IMR-90 (cell line): ENCODE results near the gene RAB9A. TPM values are rescaled to one million over a fixed set of nuclear protein-coding genes. Genes with fewer than 3 reads are reported as not detected.

Experiments used
- ATAC-seq: fragments of 200-7000 bp; cut with Tn5 transposase; 2 replicates; pipeline ENCODE4 v1.9.1; 2020; ENCODE audit warnings: low read depth, mild to moderate bottlenecking, moderate library complexity
- BruUV-seq: library from RNA; stranded (reverse); fragments of 400-500 nt; replicated peaks from 2 replicates; lab custom pipeline; 2021; lab: Mats Ljungman, UMichigan
- CTCF ChIA-PET: fragments of 300-600 bp; formaldehyde crosslinking; extraction: SDS; loops from one replicate; lab custom pipeline; 2021; ENCODE audit warnings: antibody characterized with exemption; lab: Yijun Ruan, JAX
- POLR2A ChIA-PET: fragments of 300-600 bp; sonication (Branson Sonifier 250); formaldehyde crosslinking; loops from one replicate; lab custom pipeline; 2022; ENCODE audit warnings: antibody characterized with exemption; ENCODE audit not compliant: unreplicated experiment; lab: Charles Lee
- DNase-seq: peaks from one replicate; pipeline ENCODE4 v3.0.0; 2013
- H2AFZ ChIP-seq: replicated peaks from 2 replicates; pipeline ENCODE3; 2013; ENCODE audit warnings: low read length, mild to moderate bottlenecking; ENCODE audit not compliant: poor library complexity
- H2AK5ac ChIP-seq: 2 replicates; pipeline ENCODE4 v1.6.1; 2013; ENCODE audit warnings: low read depth, low read length, inconsistent platforms
- H2AK9ac ChIP-seq: replicated peaks from 2 replicates; pipeline ENCODE3; 2013; ENCODE audit warnings: mild to moderate bottlenecking, low read depth, low read length, moderate library complexity; ENCODE audit not compliant: poor library complexity
- H2BK120ac ChIP-seq: 2 replicates; pipeline ENCODE4 v1.6.1; 2013; ENCODE audit warnings: low read depth, low read length, inconsistent platforms
- H2BK15ac ChIP-seq: 3 replicates; pipeline ENCODE4 v1.6.1; 2013; ENCODE audit warnings: low read depth, low read length, inconsistent platforms
- H2BK20ac ChIP-seq: 2 replicates; pipeline ENCODE4 v1.6.1; 2013; ENCODE audit warnings: low read depth, mild to moderate bottlenecking, inconsistent platforms, low read length, moderate library complexity
- H2BK5ac ChIP-seq: 2 replicates; pipeline ENCODE4 v1.6.1; 2013; ENCODE audit warnings: mild to moderate bottlenecking, low read depth, low read length, inconsistent platforms; ENCODE audit not compliant: poor library complexity, severe bottlenecking
- H3K14ac ChIP-seq: replicated peaks from 2 replicates; pipeline ENCODE4 v1.6.1; 2013; ENCODE audit warnings: low read depth, low read length, inconsistent platforms
- H3K18ac ChIP-seq: 2 replicates; pipeline ENCODE4 v1.6.1; 2013; ENCODE audit warnings: low read depth, low read length, control low read depth
- H3K23ac ChIP-seq: 2 replicates; pipeline ENCODE4 v1.6.1; 2013; ENCODE audit warnings: low read depth, low read length, inconsistent platforms
- H3K27ac ChIP-seq: 2 replicates; pipeline ENCODE4 v1.5.1; 2013; ENCODE audit warnings: mild to moderate bottlenecking, control low read depth, low read length; ENCODE audit not compliant: insufficient read depth
- H3K27me3 ChIP-seq: 2 replicates; pipeline ENCODE4 v1.6.1; 2013; ENCODE audit warnings: low read length; ENCODE audit not compliant: control insufficient read depth, insufficient read depth
- H3K36me3 ChIP-seq: 2 replicates; pipeline ENCODE4 v1.6.1; 2013; ENCODE audit warnings: low read length, mixed read lengths; ENCODE audit not compliant: control insufficient read depth, insufficient read depth
- H3K4ac ChIP-seq: 2 replicates; pipeline ENCODE4 v1.6.1; 2013; ENCODE audit warnings: low read depth, low read length, inconsistent platforms
- H3K4me1 ChIP-seq: 2 replicates; pipeline ENCODE4 v1.6.1; 2013; ENCODE audit warnings: low read length, mixed read lengths; ENCODE audit not compliant: control insufficient read depth, insufficient read depth
- H3K4me2 ChIP-seq: 2 replicates; pipeline ENCODE4 v1.6.1; 2013; ENCODE audit warnings: low read depth, mild to moderate bottlenecking, control low read depth, low read length, moderate library complexity
- H3K4me3 ChIP-seq: 2 replicates; pipeline ENCODE4 v1.5.1; 2013; ENCODE audit warnings: low read depth, mild to moderate bottlenecking, control low read depth, low read length, moderate library complexity; ENCODE audit not compliant: insufficient read depth
- H3K56ac ChIP-seq: 2 replicates; pipeline ENCODE4 v1.6.1; 2013; ENCODE audit warnings: low read length, inconsistent platforms; ENCODE audit not compliant: insufficient read depth; ENCODE audit errors: extremely low read depth
- H3K79me1 ChIP-seq, 2 experiments: 2 replicates each; pipeline ENCODE4 v1.6.1; 2013; ENCODE audit warnings: low read length in 2 of 2, inconsistent platforms in 1 of 2, low read depth in 1 of 2
- H3K9ac ChIP-seq: 2 replicates; pipeline ENCODE4 v1.6.1; 2013; ENCODE audit warnings: low read depth, low read length, control low read depth
- H3K9me1 ChIP-seq: 2 replicates; pipeline ENCODE4 v1.6.1; 2013; ENCODE audit warnings: low read length, inconsistent platforms; ENCODE audit not compliant: insufficient read depth
- H3K9me3 ChIP-seq: 2 replicates; pipeline ENCODE4 v1.6.1; 2013; ENCODE audit warnings: low read length; ENCODE audit not compliant: control insufficient read depth, insufficient read depth
- H4K20me1 ChIP-seq: 2 replicates; pipeline ENCODE4 v1.6.1; 2013; ENCODE audit warnings: low read length, inconsistent platforms; ENCODE audit not compliant: insufficient read depth
- H4K5ac ChIP-seq: 2 replicates; pipeline ENCODE4 v1.6.1; 2013; ENCODE audit warnings: mild to moderate bottlenecking, low read depth, low read length, control low read depth
- H4K8ac ChIP-seq, 2 experiments: 2 replicates each; pipeline ENCODE4 v1.6.1; 2013; ENCODE audit warnings: low read depth in 2 of 2, low read length in 2 of 2, control low read depth in 1 of 2, inconsistent platforms in 1 of 2
- H4K91ac ChIP-seq: 2 replicates; pipeline ENCODE4 v1.6.1; 2013; ENCODE audit warnings: low read depth, low read length, inconsistent platforms; ENCODE audit not compliant: insufficient read depth
- BHLHE40 ChIP-seq: fragments of 150-350 bp; IDR thresholded peaks from 2 replicates; pipeline ENCODE4 v1.6.1; 2016; ENCODE audit warnings: mild to moderate bottlenecking, low read depth, low read length
- CEBPB ChIP-seq: IDR thresholded peaks from 2 replicates; pipeline ENCODE4 v1.6.1; 2012; ENCODE audit warnings: low read depth, low read length, improper control_type of control experiment
- FOS ChIP-seq: fragments of 150-350 bp; IDR thresholded peaks from 2 replicates; pipeline ENCODE4 v1.6.1; 2016; ENCODE audit warnings: low read depth, low read length
- MAFK ChIP-seq: IDR thresholded peaks from 2 replicates; pipeline ENCODE4 v1.6.1; 2012; ENCODE audit warnings: low read depth, low read length, improper control_type of control experiment
- MAZ ChIP-seq: IDR thresholded peaks from 2 replicates; pipeline ENCODE4 v1.6.1; 2012; ENCODE audit warnings: low read depth, mild to moderate bottlenecking, low read length, improper control_type of control experiment, moderate library complexity, borderline replicate concordance
- MXI1 ChIP-seq: IDR thresholded peaks from 2 replicates; pipeline ENCODE4 v1.6.1; 2012; ENCODE audit warnings: low read depth, mild to moderate bottlenecking, low read length, moderate library complexity, borderline replicate concordance
- POLR2A ChIP-seq: IDR thresholded peaks from 2 replicates; pipeline ENCODE4 v1.6.1; 2012; ENCODE audit warnings: mild to moderate bottlenecking, low read depth, low read length
- RAD21 ChIP-seq: IDR thresholded peaks from 2 replicates; pipeline ENCODE4 v1.6.1; 2012; ENCODE audit warnings: low read length, improper control_type of control experiment
- RCOR1 ChIP-seq: IDR thresholded peaks from 2 replicates; pipeline ENCODE4 v1.6.1; 2012; ENCODE audit warnings: mild to moderate bottlenecking, low read length, improper control_type of control experiment; ENCODE audit not compliant: insufficient replicate concordance
- WGBS, 2 experiments: methylation state at CpG; one replicate each; pipeline versions ENCODE4 v1.1.5 to v1.1.7; 2013; ENCODE audit warnings: missing lambda C conversion rate in 2 of 2; ENCODE audit not compliant: insufficient read length in 1 of 2; ENCODE audit errors: extremely low coverage in 2 of 2; 5-methylcytosine and 5-hydroxymethylcytosine counted together
- dilution Hi-C: fragments of 300-500 bp; cut with HindIII; formaldehyde crosslinking; loops from one replicate; pipeline ENCODE4 v1.14.3; 2018; ENCODE audit warnings: low sequenced_read_pairs; ENCODE audit not compliant: unreplicated experiment
- in situ Hi-C: fragments of 300-500 bp; cut with MboI; formaldehyde crosslinking; loops from 3 replicates; pipeline ENCODE4 v1.14.3; 2019; ENCODE audit warnings: low sequenced_read_pairs, inconsistent platforms, mixed read lengths
- intact Hi-C: fragments of 100-400 bp; cut with micrococcal nuclease; formaldehyde crosslinking; loops from 2 replicates; pipeline ENCODE4 v1.10.0; 2022
- polyA plus RNA-seq, 3 experiments: library from polyadenylated mRNA; depleted of rRNA; stranded (reverse); fragments of >200 nt; gene quantifications; 2 replicates each; pipeline ENCODE4 v1.2.3, GENCODE V29; 2012; ENCODE audit warnings: low replicate concordance in 1 of 3
- total RNA-seq: library from RNA; depleted of rRNA; stranded (reverse); fragments of >200 nt; gene quantifications from 2 replicates; pipeline ENCODE4 v1.2.3, GENCODE V29; 2012
- TF ChIP-seq, protein P1 (sequence below): conservative IDR thresholded peaks from 2 replicates; pipeline ENCODE4 v1.5.1; 2012; ENCODE audit warnings: mild to moderate bottlenecking, low read depth, low read length, improper control_type of control experiment
- TF ChIP-seq, protein P2 (sequence below): fragments of 150-350 bp; IDR thresholded peaks from 2 replicates; pipeline ENCODE4 v1.6.1; 2017; ENCODE audit warnings: mild to moderate bottlenecking, antibody characterized with exemption, low read length, low read depth
- TF ChIP-seq, protein P3 (sequence below): fragments of 150-350 bp; IDR thresholded peaks from 2 replicates; pipeline ENCODE4 v1.6.1; 2016; ENCODE audit warnings: low read depth, mild to moderate bottlenecking, low read length, moderate library complexity, borderline replicate concordance

The RAB9A gene
- total and polyA plus RNA-seq, 2 of the 4 experiments (the other 2 are of a cell fraction): 15.8 to 22.3 TPM

DNA sequence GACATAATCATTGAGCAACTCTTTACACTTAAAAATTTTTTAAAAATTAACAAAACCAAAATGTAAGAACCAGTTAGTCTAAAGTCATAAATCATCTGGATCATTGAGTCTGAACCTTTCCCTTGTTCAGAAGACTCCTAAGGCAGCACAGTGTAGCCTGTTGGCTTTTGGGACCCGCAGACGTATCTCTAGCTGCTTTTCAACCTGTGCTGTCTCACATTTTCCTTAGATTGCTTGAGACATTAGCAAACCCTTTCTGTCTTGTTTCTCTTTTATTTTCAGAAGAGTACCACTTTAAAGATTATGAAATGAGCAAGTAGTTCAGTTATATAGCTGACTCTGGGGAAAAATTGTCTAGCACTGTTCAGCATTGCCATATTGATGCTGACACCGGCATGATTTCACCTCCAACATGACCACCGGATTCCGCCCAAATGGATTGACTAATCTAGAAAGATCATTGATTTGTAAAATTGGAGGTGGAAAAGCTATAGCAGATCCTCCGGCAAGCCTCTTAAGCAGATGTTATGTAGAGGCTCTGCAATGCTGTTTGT lies 27.1 kb upstream of the RAB9A start:
- no TSS peak for BruUV-seq
- no peak overlapping the region for H4K8ac ChIP-seq
- H3K79me1 ChIP-seq: no peaks in the 10 kb centered on the region
- no peak overlapping the region for H3K9ac ChIP-seq
- H3K9me3 ChIP-seq: no peaks in the 10 kb centered on the region
- H3K56ac ChIP-seq: no peak overlapping the region
- H3K27ac ChIP-seq: no peak overlapping the region
- H2BK20ac ChIP-seq: no peak overlapping the region
- 80% methylated on average over 1 of the region's 6 CpGs; no CpG with 5 or more reads in 1 of the 2 experiments for WGBS, 2 experiments
- no peak overlapping the region for H3K4ac ChIP-seq
- H2AK9ac ChIP-seq: no peak overlapping the region
- peaks cover 5% of the 10 kb centered on the region; the same call in 1 of the 2 replicates for H3K4me1 ChIP-seq
- H2BK5ac ChIP-seq: no peak overlapping the region
- H4K5ac ChIP-seq: no peak overlapping the region
- ATAC-seq (no peak), DNase-seq (no peak)
- no peak for TF ChIP-seq RCOR1
- TF ChIP-seq MAZ: no peak
- TF ChIP-seq MAFK: no peak
- TF ChIP-seq, protein P1, sequence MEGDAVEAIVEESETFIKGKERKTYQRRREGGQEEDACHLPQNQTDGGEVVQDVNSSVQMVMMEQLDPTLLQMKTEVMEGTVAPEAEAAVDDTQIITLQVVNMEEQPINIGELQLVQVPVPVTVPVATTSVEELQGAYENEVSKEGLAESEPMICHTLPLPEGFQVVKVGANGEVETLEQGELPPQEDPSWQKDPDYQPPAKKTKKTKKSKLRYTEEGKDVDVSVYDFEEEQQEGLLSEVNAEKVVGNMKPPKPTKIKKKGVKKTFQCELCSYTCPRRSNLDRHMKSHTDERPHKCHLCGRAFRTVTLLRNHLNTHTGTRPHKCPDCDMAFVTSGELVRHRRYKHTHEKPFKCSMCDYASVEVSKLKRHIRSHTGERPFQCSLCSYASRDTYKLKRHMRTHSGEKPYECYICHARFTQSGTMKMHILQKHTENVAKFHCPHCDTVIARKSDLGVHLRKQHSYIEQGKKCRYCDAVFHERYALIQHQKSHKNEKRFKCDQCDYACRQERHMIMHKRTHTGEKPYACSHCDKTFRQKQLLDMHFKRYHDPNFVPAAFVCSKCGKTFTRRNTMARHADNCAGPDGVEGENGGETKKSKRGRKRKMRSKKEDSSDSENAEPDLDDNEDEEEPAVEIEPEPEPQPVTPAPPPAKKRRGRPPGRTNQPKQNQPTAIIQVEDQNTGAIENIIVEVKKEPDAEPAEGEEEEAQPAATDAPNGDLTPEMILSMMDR: no peak
- TF ChIP-seq MXI1: no peak
- TF ChIP-seq, protein P2, sequence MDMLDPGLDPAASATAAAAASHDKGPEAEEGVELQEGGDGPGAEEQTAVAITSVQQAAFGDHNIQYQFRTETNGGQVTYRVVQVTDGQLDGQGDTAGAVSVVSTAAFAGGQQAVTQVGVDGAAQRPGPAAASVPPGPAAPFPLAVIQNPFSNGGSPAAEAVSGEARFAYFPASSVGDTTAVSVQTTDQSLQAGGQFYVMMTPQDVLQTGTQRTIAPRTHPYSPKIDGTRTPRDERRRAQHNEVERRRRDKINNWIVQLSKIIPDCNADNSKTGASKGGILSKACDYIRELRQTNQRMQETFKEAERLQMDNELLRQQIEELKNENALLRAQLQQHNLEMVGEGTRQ: no peak
- TF ChIP-seq POLR2A: no peak
- TF ChIP-seq RAD21: no peak
- TF ChIP-seq CEBPB: no peak
- TF ChIP-seq, protein P3, sequence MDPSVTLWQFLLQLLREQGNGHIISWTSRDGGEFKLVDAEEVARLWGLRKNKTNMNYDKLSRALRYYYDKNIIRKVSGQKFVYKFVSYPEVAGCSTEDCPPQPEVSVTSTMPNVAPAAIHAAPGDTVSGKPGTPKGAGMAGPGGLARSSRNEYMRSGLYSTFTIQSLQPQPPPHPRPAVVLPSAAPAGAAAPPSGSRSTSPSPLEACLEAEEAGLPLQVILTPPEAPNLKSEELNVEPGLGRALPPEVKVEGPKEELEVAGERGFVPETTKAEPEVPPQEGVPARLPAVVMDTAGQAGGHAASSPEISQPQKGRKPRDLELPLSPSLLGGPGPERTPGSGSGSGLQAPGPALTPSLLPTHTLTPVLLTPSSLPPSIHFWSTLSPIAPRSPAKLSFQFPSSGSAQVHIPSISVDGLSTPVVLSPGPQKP: no peak
- no peak for TF ChIP-seq BHLHE40
- TF ChIP-seq FOS: no peak
- no peaks in the 10 kb centered on the region for H4K20me1 ChIP-seq
- no peak overlapping the region for H2AFZ ChIP-seq
- H3K4me3 ChIP-seq: no peak overlapping the region
- H3K23ac ChIP-seq: no peak overlapping the region
- H3K4me2 ChIP-seq: no peak overlapping the region
- H2AK5ac ChIP-seq: no peak overlapping the region
- in situ Hi-C loops (no loop called here), dilution Hi-C loops (no loop called here), intact Hi-C loops (no loop called here)
- peaks cover 8% of the 10 kb centered on the region for H3K27me3 ChIP-seq
- no peak overlapping the region for H2BK15ac ChIP-seq
- CTCF ChIA-PET: no interaction called here
- no peak overlapping the region for H4K91ac ChIP-seq
- POLR2A ChIA-PET: interaction anchor here (0.5 kb wide), 1 partner anchor 199 kb away, joined by 4 read pairs; no protein-coding TSS in a partner anchor
- H3K9me1 ChIP-seq: no peaks in the 10 kb centered on the region
- no peak overlapping the region for H3K18ac ChIP-seq
- H3K14ac ChIP-seq: no peak overlapping the region
- H3K36me3 ChIP-seq: no peaks in the 10 kb centered on the region
- no peak overlapping the region for H2BK120ac ChIP-seq
